HepG2 (cell line): ENCODE measurements around the gene TMEM269. TPM values are rescaled to one million over a fixed set of nuclear protein-coding genes. Genes with fewer than 3 reads are reported as not detected.

ENCODE experiments used
- ATAC-seq: fragments of 200-7000 bp; cut with Tn5 transposase; 3 replicates; pipeline ENCODE4 v1.9.1; 2020; ENCODE audit warnings: mild to moderate bottlenecking, moderate library complexity
- BruUV-seq: library from RNA; stranded (reverse); fragments of 400-500 nt; replicated peaks from 2 replicates; lab custom pipeline; 2021; lab: Mats Ljungman, UMichigan
- CTCF ChIA-PET: fragments of 300-600 bp; formaldehyde crosslinking; extraction: SDS; loops from one replicate; lab custom pipeline; 2021; ENCODE audit warnings: low total read pairs, inconsistent platforms, low intra/inter-chr PET ratio; lab: Yijun Ruan, JAX
- POLR2A ChIA-PET: fragments of 350-600 bp; sonication (Branson Sonifier 250); formaldehyde crosslinking; loops from one replicate; lab custom pipeline; 2020; ENCODE audit warnings: antibody characterized with exemption, inconsistent platforms; lab: Yijun Ruan, JAX
- DNase-seq: peaks from one replicate; pipeline ENCODE4 v3.0.0-alpha.2; 2015; ENCODE audit warnings: low spot score
- FAIRE-seq: peaks from 3 replicates; lab custom pipeline; 2011; peaks lifted over from hg19 to GRCh38; lab: Jason Lieb, UNC
- H2AFZ ChIP-seq: one replicate; pipeline ENCODE4 v1.6.1; 2011; ENCODE audit warnings: low read length, inconsistent platforms
- H3K27ac ChIP-seq: fragments of 300-600 bp; 3 replicates; pipeline ENCODE4 v1.8.0; 2011; ENCODE audit warnings: mixed run types, mild to moderate bottlenecking, mixed read lengths, low read length, inconsistent platforms; ENCODE audit not compliant: insufficient read depth; ENCODE audit errors: extremely low read length
- H3K27me3 ChIP-seq, 2 experiments: fragments of 200-600 bp in 1 of 2; 2 replicates in 1 of 2; 3 replicates in 1 of 2; pipeline versions ENCODE4 v1.6.0 to v1.8.0; 2011; ENCODE audit warnings: low read length in 2 of 2, mild to moderate bottlenecking in 2 of 2, moderate library complexity in 2 of 2, inconsistent platforms in 1 of 2; ENCODE audit not compliant: insufficient read depth in 2 of 2, control insufficient read depth in 1 of 2
- H3K36me3 ChIP-seq, 2 experiments: fragments of 200-600 bp in 1 of 2; replicated peaks in 1 of 2; 2 replicates in 1 of 2; 3 replicates in 1 of 2; pipeline versions ENCODE4 v1.5.1 to v1.8.0; 2011; ENCODE audit warnings: low read length in 2 of 2, inconsistent platforms in 1 of 2; ENCODE audit not compliant: insufficient read depth in 2 of 2, control insufficient read depth in 1 of 2
- H3K4me1 ChIP-seq: 2 replicates; pipeline ENCODE4 v1.5.1; 2012; ENCODE audit warnings: low read length, inconsistent platforms; ENCODE audit not compliant: insufficient read depth
- H3K4me2 ChIP-seq: 2 replicates; pipeline ENCODE4 v1.6.0; 2011; ENCODE audit warnings: low read depth, low read length, inconsistent platforms
- H3K4me3 ChIP-seq, 3 experiments: fragments of 200-600 bp in 1 of 3; sonication (generic), shearing (Covaris generic) in 1 of 3; replicated peaks in 1 of 3; 2 replicates each; pipeline ENCODE4 v1.5.1; 2011 to 2016; ENCODE audit warnings: low read length in 3 of 3, inconsistent platforms in 2 of 3, low read depth in 2 of 3, mild to moderate bottlenecking in 2 of 3, control low read depth in 1 of 3, mixed read lengths in 1 of 3; ENCODE audit not compliant: insufficient read depth in 1 of 3
- H3K79me2 ChIP-seq: one replicate; pipeline ENCODE4 v1.6.1; 2011; ENCODE audit warnings: low read length, inconsistent platforms; ENCODE audit not compliant: insufficient read depth
- H3K9ac ChIP-seq: 2 replicates; pipeline ENCODE4 v1.6.0; 2011; ENCODE audit warnings: mild to moderate bottlenecking, low read depth, low read length, inconsistent platforms; ENCODE audit not compliant: insufficient read depth
- H3K9me3 ChIP-seq: 2 replicates; pipeline ENCODE4 v1.5.1; 2012; ENCODE audit warnings: mild to moderate bottlenecking, low read length
- H4K20me1 ChIP-seq: 2 replicates; pipeline ENCODE4 v1.6.0; 2011; ENCODE audit warnings: inconsistent platforms, mild to moderate bottlenecking, low read length, moderate library complexity; ENCODE audit not compliant: insufficient read depth
- BRCA1 ChIP-seq: sonication (generic); formaldehyde crosslinking; IDR thresholded peaks from 2 replicates; pipeline ENCODE4 v1.4.0; 2020; ENCODE audit warnings: missing genetic modification reagents
- BRF2 ChIP-seq: sonication (generic); formaldehyde crosslinking; IDR thresholded peaks from 2 replicates; pipeline ENCODE4 v1.8.1; 2022; ENCODE audit warnings: mild to moderate bottlenecking, missing genetic modification reagents
- CSRNP1 ChIP-seq: sonication (generic); formaldehyde crosslinking; IDR thresholded peaks from 2 replicates; pipeline ENCODE4 v1.8.1; 2023; ENCODE audit warnings: mild to moderate bottlenecking, missing genetic modification reagents
- E2F1 ChIP-seq: sonication (generic); formaldehyde crosslinking; IDR thresholded peaks from 2 replicates; pipeline ENCODE4 v1.5.0; 2020; ENCODE audit warnings: missing genetic modification reagents
- EHMT2 ChIP-seq: fragments of 200-600 bp; sonication (generic); IDR thresholded peaks from 2 replicates; pipeline ENCODE4 v1.7.0; 2017; ENCODE audit warnings: antibody characterized with exemption, low read depth, low read length, borderline replicate concordance
- HMGA1 ChIP-seq: sonication (generic); formaldehyde crosslinking; conservative IDR thresholded peaks from 2 replicates; pipeline ENCODE4 v1.4.0; 2020; ENCODE audit warnings: missing genetic modification reagents
- NCOR1 ChIP-seq: fragments of 200-600 bp; sonication (generic); IDR thresholded peaks from 2 replicates; pipeline ENCODE4 v1.7.0; 2017; ENCODE audit warnings: antibody characterized with exemption, low read length, borderline replicate concordance
- PHF5A ChIP-seq: IDR thresholded peaks from one replicate; pipeline ENCODE4 v1.6.1; 2018; ENCODE audit warnings: low read depth, missing genetic modification reagents; ENCODE audit not compliant: unreplicated experiment
- SIN3B ChIP-seq: fragments of 150-350 bp; IDR thresholded peaks from 2 replicates; pipeline ENCODE4 v1.6.1; 2014; ENCODE audit warnings: low read length
- ZKSCAN5 ChIP-seq: sonication (generic); formaldehyde crosslinking; IDR thresholded peaks from 2 replicates; pipeline ENCODE4 v1.5.1; 2020; ENCODE audit warnings: mild to moderate bottlenecking, missing genetic modification reagents
- ZNF280B ChIP-seq: sonication (generic); formaldehyde crosslinking; IDR thresholded peaks from 2 replicates; pipeline ENCODE4 v1.5.0; 2020; ENCODE audit warnings: missing genetic modification reagents, mild to moderate bottlenecking, borderline replicate concordance
- ZNF441 ChIP-seq: sonication (generic); formaldehyde crosslinking; IDR thresholded peaks from 2 replicates; pipeline ENCODE4 v1.7.0; 2021; ENCODE audit warnings: missing genetic modification reagents, borderline replicate concordance
- ZNF605 ChIP-seq: sonication (generic); formaldehyde crosslinking; IDR thresholded peaks from 2 replicates; pipeline ENCODE4 v1.8.0; 2022; ENCODE audit warnings: mild to moderate bottlenecking, missing genetic modification reagents
- ZSCAN12 ChIP-seq: sonication (generic); formaldehyde crosslinking; IDR thresholded peaks from 2 replicates; pipeline ENCODE4 v1.9.0; 2021; ENCODE audit warnings: mild to moderate bottlenecking, missing genetic modification reagents
- WGBS: methylation state at CpG from one replicate; pipeline ENCODE4 v1.1.6; 2017; ENCODE audit warnings: low lambda C conversion rate; 5-methylcytosine and 5-hydroxymethylcytosine counted together
- in situ Hi-C: cut with HindIII; loops from 2 replicates; pipeline ENCODE4 v1.10.0; 2017; ENCODE audit warnings: low pct_unique_long_range_greater_than_20kb; ENCODE audit not compliant: extremely low pct_ligation_motif_present
- intact Hi-C: fragments of 100-400 bp; cut with micrococcal nuclease; formaldehyde crosslinking; loops from one replicate; pipeline ENCODE4 v1.10.0; 2022; ENCODE audit not compliant: unreplicated experiment
- polyA plus RNA-seq, 8 experiments: library from polyadenylated mRNA; depleted of rRNA in 3 of 8; stranded (reverse) in 7 of 8; unstranded in 1 of 8; fragments of >200 nt; fragmentation: Illumina TruSeq in 4 of 8; extraction: Trizol in 4 of 8; gene quantifications; 2 replicates each; pipeline versions ENCODE4 v1.2.1 to v1.2.3, GENCODE V29; 2011 to 2016; ENCODE audit warnings: low read depth in 4 of 8, missing spikeins in 1 of 8, mixed read lengths in 1 of 8; ENCODE audit not compliant: insufficient read depth in 1 of 8
- total RNA-seq, 5 experiments: library from RNA; depleted of rRNA; stranded (reverse); fragments of >200 nt; fragmentation: Illumina TruSeq; extraction: Trizol; gene quantifications; 2 replicates each; pipeline ENCODE4 v1.2.3, GENCODE V29; 2016; ENCODE audit warnings: low read depth in 1 of 5

TMEM269 gene
- total and polyA plus RNA-seq, 2 of the 13 experiments (the other 11 are each of a cell fraction or from before 2014, with no cell fraction given): 0.15 to 0.21 TPM

GRCh38 chr1:42765832-42766740, 18.7 kb upstream of the TMEM269 start:
- Histone ChIP-seq H3K9ac (peak overlapping the region; percentile 93), H3K36me3 (peaks cover 0 to 15% of the 10 kb centered on the region in 2 experiments; a peak in 3 of 5 replicates), H4K20me1 (no peaks in the 10 kb centered on the region; the same call in 1 of the 2 replicates), H3K27me3 (peaks cover 0 to 4% of the 10 kb centered on the region in 2 experiments; a peak in 1 of 5 replicates), H3K9me3 (no peaks in the 10 kb centered on the region), H3K4me2 (peak overlapping the region; percentile 88), H2AFZ (no peak overlapping the region), H3K79me2 (peaks cover 63% of the 10 kb centered on the region), H3K4me3 (peak overlapping the region; percentile 89 to 99 (median 95)), H3K27ac (peak overlapping the region; percentile 67), H3K4me1 (peaks cover 56% of the 10 kb centered on the region)
- FAIRE-seq (peak; percentile 72), DNase-seq (peak; percentile 76), ATAC-seq (peak; percentile 64)
- ChIA-PET CTCF (no interaction called here), POLR2A (interaction anchor here (0.6 to 2.8 kb wide), 25 partner anchors 9 to 552 kb away, joined by 3 to 33 read pairs (median 5); partner anchors contain the start of genes CLDN19, ERMAP, PPIH and SVBP)
- BruUV-seq: TSS peak; percentile 72
- 0% methylated on average over 11 of the region's 44 CpGs for WGBS
- intact Hi-C loops (loop anchor here (2.0 to 5.0 kb wide), 2 partner anchors 51 to 81 kb away; partner anchors contain the start of genes ERMAP, SVBP and ZNF691), in situ Hi-C loops (no loop called here)
- TF ChIP-seq HMGA1 (CRISPR knock-in tag): no peak
- TF ChIP-seq ZNF280B (CRISPR knock-in tag): no peak
- TF ChIP-seq SIN3B: no peak
- no peak for TF ChIP-seq NCOR1
- no peak for TF ChIP-seq BRCA1 (CRISPR knock-in tag)
- no peak; the same call in none of the 2 replicates for TF ChIP-seq BRF2 (CRISPR knock-in tag)
- no peak for TF ChIP-seq ZNF441 (CRISPR knock-in tag)
- peak; percentile 36 for TF ChIP-seq PHF5A
- TF ChIP-seq CSRNP1 (CRISPR knock-in tag): peak; percentile 64; the same call in 1 of the 2 replicates
- TF ChIP-seq ZNF605 (CRISPR knock-in tag): no peak
- TF ChIP-seq ZKSCAN5 (CRISPR knock-in tag): no peak
- no peak for TF ChIP-seq E2F1 (CRISPR knock-in tag)
- no peak for TF ChIP-seq ZSCAN12 (CRISPR knock-in tag)
- no peak for TF ChIP-seq EHMT2
